ENCODE measurements around the gene SAP25. TPM values are rescaled to one million over a fixed set of nuclear protein-coding genes. Genes with fewer than 3 reads are reported as not detected.
A peak's percentile ranks its signal among the peaks of the same experiment; 100 is the strongest.

The SAP25 gene
- total and polyA plus RNA-seq, 2 of the 4 experiments (the other 2 are of a cell fraction), result 1.8 TPM; not detected in 1

DNA sequence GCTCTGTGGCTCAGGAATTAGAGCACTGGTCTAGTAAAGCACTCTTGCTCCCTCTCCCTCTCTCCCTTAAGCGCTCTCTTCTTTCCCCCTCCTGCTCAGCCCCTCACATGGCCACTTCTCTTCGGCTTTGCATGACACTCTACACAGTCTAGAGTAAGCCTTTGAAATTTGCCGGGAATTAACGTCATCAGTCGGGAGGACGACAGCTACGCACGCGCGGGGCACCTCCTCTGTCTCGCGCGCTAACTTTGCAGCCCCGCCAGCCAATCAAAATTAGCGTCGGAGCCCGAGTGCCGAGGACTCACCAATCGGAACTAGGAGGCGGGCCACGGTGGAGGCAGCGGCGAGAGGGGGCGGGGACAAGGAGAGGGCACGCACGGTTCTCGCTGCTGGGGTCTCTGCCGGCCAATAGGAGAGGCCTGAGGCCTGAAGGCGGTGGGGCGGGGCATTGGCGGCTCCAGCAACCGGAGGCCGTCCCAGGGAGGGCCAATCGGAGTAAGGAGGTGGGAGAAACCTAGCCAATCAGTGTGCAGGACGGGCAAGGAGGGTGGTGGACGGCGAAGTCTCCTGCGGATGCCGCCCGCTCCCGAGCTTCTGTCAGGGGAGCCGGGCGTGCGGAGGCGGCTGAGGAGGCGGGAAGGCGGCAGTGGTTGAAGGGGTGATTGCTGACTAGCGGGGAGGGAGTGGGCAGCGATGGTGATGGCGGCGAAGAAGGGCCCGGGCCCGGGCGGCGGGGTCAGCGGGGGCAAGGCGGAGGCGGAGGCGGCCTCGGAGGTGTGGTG is 34.9 kb downstream of the SAP25 start, which contains the start of gene AGFG2:
AGFG2 (plus strand) TSS at position 550 of the 782 bp plus-strand sequence; CDS start at position 694, 144 bp downstream.
- H4K91ac ChIP-seq (ENCODE audit: insufficient read depth, low read depth, low read length), result no peak within 1 kb of the TSS
- peaks cover 3% of the 10 kb centered on the region for H3K4me1 ChIP-seq (ENCODE audit: control insufficient read depth, insufficient read depth, low read length)
- H2BK15ac ChIP-seq (ENCODE audit: low read depth, low read length), result no peak within 1 kb of the TSS
- no peaks in the 10 kb centered on the region for H3K36me3 ChIP-seq (ENCODE audit: control insufficient read depth, insufficient read depth, low read length)
- no peaks in the 10 kb centered on the region for H3K9me3 ChIP-seq (ENCODE audit: control insufficient read depth, insufficient read depth, low read length)
- 0% methylated on average over 27 of the region's 60 CpGs; no CpG with 5 or more reads in 1 of the 2 experiments for whole genome bisulfite sequencing, 2 experiments (ENCODE audit: extremely low coverage in 2 of 2, insufficient read length in 1 of 2)
- peak within 1 kb of the TSS; percentile 71; the same call in 1 of the 2 replicates for H3K23ac ChIP-seq (ENCODE audit: low read depth, low read length)
- H3K18ac ChIP-seq (ENCODE audit: low read depth, low read length), result no peak within 1 kb of the TSS
- ChIA-PET POLR2A (ENCODE audit: unreplicated experiment) (interaction anchor here (0.7 kb wide), 1 partner anchor 11 kb away, joined by 9 read pairs; no protein-coding TSS in a partner anchor), CTCF (interaction anchor here (0.6 to 1.1 kb wide), 3 partner anchors 9 to 56 kb away, joined by 3 to 4 read pairs (median 3); no protein-coding TSS in a partner anchor)
- no peak within 1 kb of the TSS for H3K56ac ChIP-seq (ENCODE audit: extremely low read depth, insufficient read depth, low read length)
- no peaks in the 10 kb centered on the region for H4K20me1 ChIP-seq (ENCODE audit: insufficient read depth, low read length)
- intact Hi-C loops (cut with micrococcal nuclease), result no loop called here
- no peak within 1 kb of the TSS for H2BK20ac ChIP-seq (ENCODE audit: low read depth, low read length)
- in situ Hi-C loops (cut with MboI; ENCODE audit: low sequenced_read_pairs), result no loop called here
- H2AK9ac ChIP-seq (replicated peaks; ENCODE audit: low read depth, low read length, poor library complexity), result peak within 1 kb of the TSS; percentile 70
- H3K14ac ChIP-seq (replicated peaks; ENCODE audit: low read depth, low read length), result no peak within 1 kb of the TSS
- no peak within 1 kb of the TSS for H2BK120ac ChIP-seq (ENCODE audit: low read depth, low read length)
- H2AK5ac ChIP-seq (ENCODE audit: low read depth, low read length), result no peak within 1 kb of the TSS
- H3K4me3 ChIP-seq (ENCODE audit: insufficient read depth, low read depth, low read length), result peak within 1 kb of the TSS; percentile 61
- H2BK5ac ChIP-seq (ENCODE audit: low read depth, low read length, poor library complexity, severe bottlenecking), result no peak within 1 kb of the TSS
- no peaks in the 10 kb centered on the region; the same call in 1 of the 2 replicates for H3K27me3 ChIP-seq (ENCODE audit: control insufficient read depth, insufficient read depth, low read length)
- peak within 1 kb of the TSS in 1 of 2 experiments; percentile 60; a peak in 1 of 4 replicates for H4K8ac ChIP-seq (ENCODE audit: low read depth in 2 of 2, low read length in 2 of 2)
- peak; percentile 99 for DNase-seq
- peak; percentile 99 for ATAC-seq (ENCODE audit: low read depth)
- peak within 1 kb of the TSS; percentile 98 for H3K4me2 ChIP-seq (ENCODE audit: low read depth, low read length)
- BruUV-seq (replicated peaks), result no TSS peak
- H3K4ac ChIP-seq (ENCODE audit: low read depth, low read length), result no peak within 1 kb of the TSS
- H3K27ac ChIP-seq (ENCODE audit: insufficient read depth, low read length), result no peak within 1 kb of the TSS; the same call in 1 of the 2 replicates
- dilution Hi-C loops (cut with HindIII; ENCODE audit: low sequenced_read_pairs, unreplicated experiment), result no loop called here
- H3K9ac ChIP-seq (ENCODE audit: low read depth, low read length), result peak within 1 kb of the TSS; percentile 24
- H4K5ac ChIP-seq (ENCODE audit: low read depth, low read length), result no peak within 1 kb of the TSS
- H2AFZ ChIP-seq (replicated peaks; ENCODE audit: low read length, poor library complexity), result peak within 1 kb of the TSS; percentile 92
- H3K79me1 ChIP-seq (ENCODE audit: low read depth in 1 of 2, low read length in 2 of 2), result peaks cover 9 to 12% of the 10 kb centered on the region in 2 experiments; a peak in 3 of 4 replicates
- H3K9me1 ChIP-seq (ENCODE audit: insufficient read depth, low read length), result no peaks in the 10 kb centered on the region
- TF ChIP-seq MAFK (IDR thresholded peaks at IDR 0.05; ENCODE audit: low read depth, low read length) (no peak), CTCF (conservative IDR thresholded peaks at IDR 0.05; ENCODE audit: low read depth, low read length) (no peak), RAD21 (IDR thresholded peaks at IDR 0.05; ENCODE audit: low read length) (0 out of 2 replicates have a peak, but pooled peaks have one; percentile 12), POLR2A (IDR thresholded peaks at IDR 0.05; ENCODE audit: low read depth, low read length) (0 out of 2 replicates have a peak, but pooled peaks have one; percentile 22), MXI1 (IDR thresholded peaks at IDR 0.05; ENCODE audit: borderline replicate concordance, low read depth, low read length) (peak; percentile 100), MAZ (IDR thresholded peaks at IDR 0.05; ENCODE audit: borderline replicate concordance, low read depth, low read length) (peak; percentile 68), USF2 (IDR thresholded peaks at IDR 0.05; ENCODE audit: low read depth, low read length) (peak; percentile 60), CHD1 (IDR thresholded peaks at IDR 0.05; ENCODE audit: low read depth, low read length) (no peak), SMC3 (IDR thresholded peaks at IDR 0.05; ENCODE audit: low read depth, low read length) (no peak), RCOR1 (IDR thresholded peaks at IDR 0.05; ENCODE audit: insufficient replicate concordance, low read length) (no peak), CEBPB (IDR thresholded peaks at IDR 0.05; ENCODE audit: low read depth, low read length) (no peak), NFE2L2 (IDR thresholded peaks at IDR 0.05; ENCODE audit: low read depth, low read length) (no peak)
- TF ChIP-seq, protein P1, sequence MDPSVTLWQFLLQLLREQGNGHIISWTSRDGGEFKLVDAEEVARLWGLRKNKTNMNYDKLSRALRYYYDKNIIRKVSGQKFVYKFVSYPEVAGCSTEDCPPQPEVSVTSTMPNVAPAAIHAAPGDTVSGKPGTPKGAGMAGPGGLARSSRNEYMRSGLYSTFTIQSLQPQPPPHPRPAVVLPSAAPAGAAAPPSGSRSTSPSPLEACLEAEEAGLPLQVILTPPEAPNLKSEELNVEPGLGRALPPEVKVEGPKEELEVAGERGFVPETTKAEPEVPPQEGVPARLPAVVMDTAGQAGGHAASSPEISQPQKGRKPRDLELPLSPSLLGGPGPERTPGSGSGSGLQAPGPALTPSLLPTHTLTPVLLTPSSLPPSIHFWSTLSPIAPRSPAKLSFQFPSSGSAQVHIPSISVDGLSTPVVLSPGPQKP (IDR thresholded peaks at IDR 0.05; ENCODE audit: borderline replicate concordance, low read depth, low read length), result no peak
